Left hindlimb (tissue), 1 donor: Measurements from ENCODE around the gene GPC2.
"Not testable (repeated sequence)": the region's sequence is repeated elsewhere in the genome, so short reads cannot be mapped to it uniquely, and the experiment has no call there.

Experiments used
- DNase-seq: peaks from one replicate; pipeline ENCODE4 v3.0.0-alpha.2; 2018

The GPC2 gene

GRCh38 chr7:100147278-100147677 lies 29.9 kb downstream of the GPC2 start:
- DNase-seq: peak; percentile 14

GRCh38 chr7:100146350-100146749 lies 30.8 kb downstream of the GPC2 start:
- DNase-seq: not testable (repeated sequence)

- peak; percentile 6 for DNase-seq
These were observed 34.7 kb downstream of the GPC2 start for GRCh38 chr7:100142461-100142860.

GRCh38 chr7:100141555-100141949 lies 35.6 kb downstream of the GPC2 start:
- DNase-seq: peak; percentile 11

- no peak for DNase-seq
These were observed 39.1 kb downstream of the GPC2 start for GRCh38 chr7:100137851-100138760.

- peak; percentile 59 for DNase-seq
These were observed 44.5 kb downstream of the GPC2 start for GRCh38 chr7:100132697-100133151.

- no peak for DNase-seq
These were observed 45.1 kb downstream of the GPC2 start for GRCh38 chr7:100132126-100132525.

- DNase-seq: peak; percentile 77
These were observed 46.4 kb downstream of the GPC2 start for GRCh38 chr7:100130608-100131453.

- DNase-seq: not testable (repeated sequence)
These were observed 47.0 kb downstream of the GPC2 start for GRCh38 chr7:100130220-100130607.

- no peak for DNase-seq
These were observed 48.6 kb downstream of the GPC2 start for GRCh38 chr7:100128637-100128963.

- DNase-seq: peak; percentile 57
These were observed 49.1 kb downstream of the GPC2 start for GRCh38 chr7:100127866-100128636.

GRCh38 chr7:100126931-100127865 lies 50.0 kb downstream of the GPC2 start, which contains the start of gene MBLAC1:
Gene MBLAC1, plus strand, starts transcription at chr7:100126967. Its CDS starts 429 bp downstream, at chr7:100127396.
- peak; percentile 94 for DNase-seq

- DNase-seq: no peak
These were observed 50.8 kb downstream of the GPC2 start for GRCh38 chr7:100126239-100126930.

GRCh38 chr7:100124301-100125230 lies 52.6 kb downstream of the GPC2 start:
- DNase-seq: no peak

- DNase-seq: no peak
These were observed 54.6 kb downstream of the GPC2 start for GRCh38 chr7:100122568-100122967.

GRCh38 chr7:100122067-100122466 lies 55.1 kb downstream of the GPC2 start:
- no peak for DNase-seq

GRCh38 chr7:100120733-100121036 lies 56.5 kb downstream of the GPC2 start:
- no peak for DNase-seq

- DNase-seq: peak; percentile 83
These were observed 57.0 kb downstream of the GPC2 start for GRCh38 chr7:100119970-100120732.
